SKM-1 treated with dmso at 0.1 percent for 144 hours (cell line): ENCODE measurements around the gene GFRA1.

Source experiments
- DNase-seq: peaks from one replicate; lab custom pipeline; 2025; ENCODE audit not compliant: unreplicated experiment; lab: John Stamatoyannopoulos, UW

The GFRA1 gene

GRCh38 chr10:116271593-116272439, 1.2 kb downstream of the GFRA1 start:
- DNase-seq = no peak

- no peak for DNase-seq
Measured at GRCh38 chr10:116270771-116271592, 2.0 kb downstream of the GFRA1 start.

- DNase-seq = no peak
Measured at GRCh38 chr10:116270126-116270770, 2.8 kb downstream of the GFRA1 start.

GRCh38 chr10:116269619-116270018, 3.4 kb downstream of the GFRA1 start:
- DNase-seq = no peak

GRCh38 chr10:116268976-116269375, 4.0 kb downstream of the GFRA1 start:
- DNase-seq = no peak

- no peak for DNase-seq
Measured at GRCh38 chr10:116265686-116266085, 7.3 kb downstream of the GFRA1 start.

- DNase-seq = no peak
Measured at GRCh38 chr10:116263870-116264655, 8.9 kb downstream of the GFRA1 start.

GRCh38 chr10:116262678-116263077, 10.3 kb downstream of the GFRA1 start:
- no peak for DNase-seq

- DNase-seq = no peak
Measured at GRCh38 chr10:116260599-116260998, 12.4 kb downstream of the GFRA1 start.

GRCh38 chr10:116259638-116260037, 13.4 kb downstream of the GFRA1 start:
- no peak for DNase-seq

GRCh38 chr10:116257785-116258184, 15.2 kb downstream of the GFRA1 start:
- DNase-seq = no peak

GRCh38 chr10:116256752-116257259, 16.2 kb downstream of the GFRA1 start:
- no peak for DNase-seq

- DNase-seq = no peak
Measured at GRCh38 chr10:116255886-116256751, 16.9 kb downstream of the GFRA1 start.

- no peak for DNase-seq
Measured at GRCh38 chr10:116254422-116255155, 18.4 kb downstream of the GFRA1 start.

GRCh38 chr10:116253716-116254115, 19.3 kb downstream of the GFRA1 start:
- no peak for DNase-seq

GRCh38 chr10:116251602-116252395, 21.2 kb downstream of the GFRA1 start:
- no peak for DNase-seq

- no peak for DNase-seq
Measured at GRCh38 chr10:116247691-116248090, 25.3 kb downstream of the GFRA1 start.

GRCh38 chr10:116246263-116246662, 26.7 kb downstream of the GFRA1 start:
- no peak for DNase-seq
